Peyer's patch (tissue), 4 donors: ENCODE results near the gene SEH1L. TPM values are rescaled to one million over a fixed set of nuclear protein-coding genes. Genes with fewer than 3 reads are reported as not detected.

Source experiments
- DNase-seq, 3 donors: peaks; one replicate each; pipeline ENCODE4 v3.0.0-alpha.2; 2017 to 2019
- H3K27ac ChIP-seq, 4 donors: fragments of 200-600 bp; sonication (generic); one replicate each; pipeline ENCODE4 v1.5.1; 2016 to 2019
- H3K27me3 ChIP-seq, 2 donors: fragments of 200-600 bp; sonication (generic); one replicate each; pipeline ENCODE4 v1.5.1; 2019
- H3K36me3 ChIP-seq, 3 donors: fragments of 200-600 bp; sonication (generic); one replicate each; pipeline ENCODE4 v1.5.1; 2016 to 2019
- H3K4me1 ChIP-seq, 4 donors: fragments of 200-600 bp; sonication (generic); one replicate each; pipeline ENCODE4 v1.5.1; 2016 to 2019
- H3K4me3 ChIP-seq, 4 donors: fragments of 200-600 bp; sonication (generic); 1 replicate in 3 of 4; 2 replicates in 1 of 4; pipeline ENCODE4 v1.5.1; 2016 to 2019; ENCODE audit warnings: mild to moderate bottlenecking in 1 of 4
- H3K9me3 ChIP-seq, 4 donors: fragments of 200-600 bp; sonication (generic); one replicate each; pipeline ENCODE4 v1.5.1; 2016 to 2019; ENCODE audit warnings: mild to moderate bottlenecking in 1 of 4
- POLR2A ChIP-seq, 2 donors: fragments of 450-650 bp; IDR thresholded peaks; one replicate each; pipeline ENCODE4 v1.5.1; 2017; ENCODE audit warnings: antibody characterized with exemption in 2 of 2, mild to moderate bottlenecking in 2 of 2, moderate library complexity in 2 of 2
- total RNA-seq, 4 donors: library from RNA; depleted of rRNA; stranded (reverse); fragments of >200 nt; gene quantifications; one replicate each; pipeline ENCODE4 v1.1.0, GENCODE V29; 2016
- TF ChIP-seq, protein P1 (sequence below), 6 experiments: fragments of 450-650 bp in 4 of 6; fragments of 200-600 bp in 2 of 6; sonication (generic) in 1 of 6; IDR thresholded peaks; one replicate each; pipeline ENCODE4 v1.5.1; 2017 to 2019; ENCODE audit warnings: antibody characterized with exemption in 6 of 6, mild to moderate bottlenecking in 3 of 6, moderate library complexity in 1 of 6

The SEH1L gene
- total RNA-seq, 4 donors from 2014 or later, result 18.6 to 38.0 (median 25.3) TPM

DNA sequence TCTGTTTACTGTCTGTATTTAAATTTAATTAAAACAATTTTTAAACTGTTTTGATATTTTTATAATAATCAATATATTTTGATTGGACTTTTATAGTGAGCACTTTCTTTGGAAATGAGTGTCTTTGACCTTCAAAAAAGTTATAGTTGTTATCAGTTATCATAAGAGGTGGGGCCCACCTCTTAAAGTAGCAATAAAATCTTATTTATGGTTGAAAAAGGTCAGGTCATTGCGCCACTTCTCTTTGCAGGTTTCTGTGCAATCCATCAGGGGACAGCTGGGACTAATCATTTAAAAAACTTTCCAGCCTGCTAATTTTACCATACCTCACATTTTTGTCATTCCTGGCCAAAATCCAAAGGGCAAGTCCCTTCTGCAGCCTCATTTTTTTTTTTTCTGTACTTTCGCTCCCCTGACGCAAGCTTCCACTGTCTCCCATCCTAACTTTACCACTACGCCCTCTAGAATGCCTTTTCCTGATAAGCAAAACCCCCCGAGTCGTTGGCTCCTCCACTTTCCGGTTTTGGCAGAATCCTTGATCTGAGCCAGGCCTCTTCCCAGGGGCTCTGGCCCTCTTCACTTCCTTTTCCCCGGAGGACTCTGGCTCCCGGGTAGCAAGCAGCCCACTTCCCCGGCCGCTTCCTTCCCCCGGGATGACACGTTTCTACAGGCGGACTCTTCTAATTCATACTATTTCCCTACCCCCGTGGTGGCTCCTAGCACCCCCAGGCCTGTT, 1.1 kb upstream of the SEH1L start:
- peak in 1 of 3 donors; percentile 39 for DNase-seq
- no peak for TF ChIP-seq POLR2A (IDR thresholded peaks at IDR 0.05)
- TF ChIP-seq, protein P1, sequence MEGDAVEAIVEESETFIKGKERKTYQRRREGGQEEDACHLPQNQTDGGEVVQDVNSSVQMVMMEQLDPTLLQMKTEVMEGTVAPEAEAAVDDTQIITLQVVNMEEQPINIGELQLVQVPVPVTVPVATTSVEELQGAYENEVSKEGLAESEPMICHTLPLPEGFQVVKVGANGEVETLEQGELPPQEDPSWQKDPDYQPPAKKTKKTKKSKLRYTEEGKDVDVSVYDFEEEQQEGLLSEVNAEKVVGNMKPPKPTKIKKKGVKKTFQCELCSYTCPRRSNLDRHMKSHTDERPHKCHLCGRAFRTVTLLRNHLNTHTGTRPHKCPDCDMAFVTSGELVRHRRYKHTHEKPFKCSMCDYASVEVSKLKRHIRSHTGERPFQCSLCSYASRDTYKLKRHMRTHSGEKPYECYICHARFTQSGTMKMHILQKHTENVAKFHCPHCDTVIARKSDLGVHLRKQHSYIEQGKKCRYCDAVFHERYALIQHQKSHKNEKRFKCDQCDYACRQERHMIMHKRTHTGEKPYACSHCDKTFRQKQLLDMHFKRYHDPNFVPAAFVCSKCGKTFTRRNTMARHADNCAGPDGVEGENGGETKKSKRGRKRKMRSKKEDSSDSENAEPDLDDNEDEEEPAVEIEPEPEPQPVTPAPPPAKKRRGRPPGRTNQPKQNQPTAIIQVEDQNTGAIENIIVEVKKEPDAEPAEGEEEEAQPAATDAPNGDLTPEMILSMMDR (IDR thresholded peaks at IDR 0.05), result no peak

DNA sequence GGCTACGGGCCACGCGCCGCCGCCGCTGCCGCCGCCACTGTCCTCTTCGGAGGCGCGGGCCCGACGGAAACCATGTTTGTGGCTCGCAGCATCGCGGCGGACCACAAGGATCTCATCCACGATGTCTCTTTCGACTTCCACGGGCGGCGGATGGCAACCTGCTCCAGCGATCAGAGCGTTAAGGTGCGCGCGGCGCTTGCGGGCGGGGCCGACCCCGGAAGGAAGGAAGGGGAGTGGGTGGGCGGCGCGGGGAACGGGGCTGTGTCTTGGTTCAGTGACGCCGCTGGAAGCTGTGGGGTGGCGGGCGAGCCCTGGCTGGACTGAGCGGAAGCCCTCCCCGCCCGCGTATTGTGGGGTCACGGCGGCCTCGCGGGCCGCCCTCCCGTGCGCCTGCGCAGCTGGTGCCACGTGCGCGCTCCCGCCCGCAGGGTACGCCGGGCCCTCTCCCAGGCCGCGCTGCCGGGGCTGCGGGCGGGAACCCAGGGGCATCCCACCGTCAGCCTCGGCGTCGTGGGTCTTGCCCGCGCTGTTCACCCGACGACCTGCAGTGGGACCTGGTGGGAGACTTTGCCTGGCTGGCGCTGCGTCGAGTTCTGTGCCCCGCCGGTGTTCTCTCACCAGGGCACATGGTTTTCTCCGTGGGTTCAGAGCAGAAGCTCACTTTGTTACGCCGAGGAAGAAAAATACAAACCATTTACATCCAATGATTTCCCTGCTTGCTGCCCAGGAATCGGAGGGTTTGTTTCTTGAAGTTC, 416 bp downstream of the SEH1L start:
- H3K4me3 ChIP-seq, result peak overlapping the region; percentile 67 to 86 (median 73)
- H3K27me3 ChIP-seq, result no peaks in the 10 kb centered on the region
- peak overlapping the region; percentile 91 to 98 (median 96) for H3K27ac ChIP-seq
- no peaks in the 10 kb centered on the region for H3K9me3 ChIP-seq
- DNase-seq, result peak; percentile 95 to 98 (median 96)
- no peaks in the 10 kb centered on the region for H3K36me3 ChIP-seq
- TF ChIP-seq, protein P1 (IDR thresholded peaks at IDR 0.05), result no peak
- TF ChIP-seq POLR2A (IDR thresholded peaks at IDR 0.05), result peak; percentile 68 to 69
- H3K4me1 ChIP-seq, result peaks cover 0 to 10% (median 0%) of the 10 kb centered on the region in 4 donors

More for the DNA sequence above, 1.1 kb upstream of the SEH1L start:
- Histone ChIP-seq H3K36me3 (no peaks in the 10 kb centered on the region), H3K4me1 (peaks cover 0 to 10% (median 0%) of the 10 kb centered on the region in 4 donors), H3K4me3 (peak overlapping the region; percentile 67 to 86 (median 73)), H3K27ac (peak overlapping the region; percentile 91 to 98 (median 96)), H3K27me3 (no peaks in the 10 kb centered on the region), H3K9me3 (no peaks in the 10 kb centered on the region)

DNA sequence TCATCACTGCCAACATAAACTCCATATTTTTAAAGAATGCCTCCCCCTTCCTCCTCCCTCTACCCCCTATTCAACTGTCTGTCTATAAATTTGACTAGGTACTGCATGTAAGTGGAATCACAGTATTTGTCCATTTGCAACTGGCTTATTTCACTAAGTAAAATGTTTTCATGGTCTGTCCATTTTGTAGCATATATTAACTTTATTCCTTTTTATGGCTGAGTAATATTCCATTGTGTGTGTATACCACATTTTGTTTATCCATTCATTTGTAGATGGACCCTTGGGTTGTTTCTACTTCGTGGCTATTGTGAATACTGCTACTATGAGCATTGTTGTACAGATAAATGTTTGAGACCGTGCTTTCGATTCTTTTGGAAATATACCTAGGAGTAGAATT, 10.7 kb downstream of the SEH1L start:
- no peak for DNase-seq
- TF ChIP-seq POLR2A (IDR thresholded peaks at IDR 0.05), result no peak
- TF ChIP-seq, protein P1 (IDR thresholded peaks at IDR 0.05), result no peak
- H3K4me1 ChIP-seq, result peaks cover 0 to 7% (median 0%) of the 10 kb centered on the region in 4 donors
- H3K27ac ChIP-seq, result no peak overlapping the region
- H3K9me3 ChIP-seq, result no peaks in the 10 kb centered on the region
- H3K27me3 ChIP-seq, result no peaks in the 10 kb centered on the region
- H3K36me3 ChIP-seq, result peaks cover 0 to 30% (median 0%) of the 10 kb centered on the region in 3 donors
- H3K4me3 ChIP-seq, result no peak overlapping the region

DNA sequence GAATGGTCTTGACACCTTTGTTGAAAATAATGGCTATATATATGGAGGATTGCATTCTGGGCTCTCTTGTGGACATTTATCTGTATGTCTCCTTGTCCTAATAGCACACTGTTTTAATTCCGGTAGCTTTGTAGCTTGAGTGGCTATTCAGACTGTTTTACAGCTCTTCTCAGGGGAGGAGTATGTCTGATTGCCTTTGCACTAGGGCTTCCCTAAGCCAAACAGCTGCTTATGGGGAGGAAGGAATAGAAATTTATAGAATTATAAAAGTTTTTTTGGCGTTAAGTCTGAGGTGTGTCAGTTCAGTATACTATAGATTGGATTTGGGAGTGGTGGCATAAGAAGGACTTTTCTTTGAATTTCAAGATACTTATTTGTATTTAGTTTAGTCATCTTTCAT, 12.6 kb downstream of the SEH1L start:
- Histone ChIP-seq H3K4me3 (no peak overlapping the region), H3K9me3 (no peaks in the 10 kb centered on the region), H3K4me1 (peaks cover 0 to 7% (median 0%) of the 10 kb centered on the region in 4 donors), H3K36me3 (peaks cover 0 to 45% (median 0%) of the 10 kb centered on the region in 3 donors), H3K27ac (no peak overlapping the region), H3K27me3 (no peaks in the 10 kb centered on the region)
- no peak for DNase-seq
- no peak for TF ChIP-seq POLR2A (IDR thresholded peaks at IDR 0.05)
- TF ChIP-seq, protein P1 (IDR thresholded peaks at IDR 0.05), result no peak

DNA sequence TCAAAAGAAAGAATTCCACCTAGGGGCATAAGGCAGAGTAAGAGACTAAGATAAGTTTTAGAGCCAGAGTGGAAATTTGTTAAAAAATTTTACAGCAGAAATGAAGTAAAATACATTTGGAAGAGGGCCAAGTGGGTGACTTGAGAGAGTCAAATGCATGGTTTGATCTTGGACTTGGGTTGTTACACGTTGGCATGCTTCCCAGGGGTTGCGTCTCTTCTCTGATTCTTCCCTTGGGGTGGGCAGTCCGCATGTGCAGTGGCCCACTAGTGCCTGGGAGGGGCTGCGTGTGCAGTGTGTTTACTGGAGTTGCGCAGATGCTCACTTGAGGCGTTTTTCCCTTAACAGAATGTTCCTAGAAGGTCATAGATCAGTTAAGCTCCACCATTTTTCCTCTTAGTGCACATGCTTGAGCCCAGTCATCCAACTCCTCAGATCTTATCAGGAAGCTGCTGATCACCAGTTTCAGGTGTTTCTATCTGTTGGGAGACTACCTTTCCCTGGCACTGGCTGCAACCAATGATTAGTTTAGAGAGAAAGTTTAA, 13.1 kb downstream of the SEH1L start:
- DNase-seq, result no peak
- Histone ChIP-seq H3K4me1 (peaks cover 0 to 7% (median 0%) of the 10 kb centered on the region in 4 donors), H3K27me3 (no peaks in the 10 kb centered on the region), H3K9me3 (no peaks in the 10 kb centered on the region), H3K36me3 (peaks cover 0 to 44% (median 0%) of the 10 kb centered on the region in 3 donors), H3K4me3 (no peak overlapping the region), H3K27ac (no peak overlapping the region)
- no peak for TF ChIP-seq POLR2A (IDR thresholded peaks at IDR 0.05)
- TF ChIP-seq, protein P1 (IDR thresholded peaks at IDR 0.05), result no peak
